Ishikawa (cell line): ENCODE data around the gene ZBTB38.

Experiments used
- TCF12 ChIP-seq: IDR thresholded peaks from 2 replicates; pipeline ENCODE4 v1.6.1; 2012; ENCODE audit warnings: low read depth
- TF ChIP-seq, protein P1 (sequence below): IDR thresholded peaks from 2 replicates; pipeline ENCODE4 v1.6.1; 2012

DNA sequence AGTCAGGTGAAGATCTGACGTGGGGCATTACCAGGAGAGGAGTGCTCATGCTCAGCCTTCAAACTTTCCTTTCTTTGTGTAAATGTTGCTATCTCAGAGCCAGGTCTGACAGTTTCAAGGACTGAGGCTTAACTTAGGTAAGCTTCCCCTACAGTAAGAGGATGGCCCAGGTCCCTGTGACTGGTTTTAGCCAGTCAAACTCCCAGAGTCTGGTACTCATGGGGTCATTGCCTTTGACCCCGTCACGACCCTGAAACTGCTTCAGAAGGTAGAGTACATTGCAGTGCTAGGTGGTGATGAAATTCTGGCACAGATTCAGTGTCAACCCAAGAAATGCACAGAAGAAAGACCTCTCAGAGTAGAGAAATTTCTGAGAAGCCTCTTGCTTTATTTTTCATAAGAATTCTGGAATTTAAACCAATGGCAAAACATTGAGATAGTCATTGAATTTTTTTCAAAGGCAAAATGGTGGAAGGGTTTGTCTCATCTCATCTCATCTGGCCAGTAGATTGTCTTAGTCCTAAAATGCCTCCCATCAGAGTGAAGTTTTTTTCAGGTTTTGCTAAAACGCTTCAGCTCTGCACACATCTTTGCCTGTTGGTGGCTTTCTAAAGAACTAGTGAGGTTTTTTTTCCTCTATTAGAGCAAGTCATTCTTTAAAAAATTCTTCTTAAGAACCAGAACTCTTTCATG, 23.1 kb downstream of the ZBTB38 start:
- TF ChIP-seq, protein P1, sequence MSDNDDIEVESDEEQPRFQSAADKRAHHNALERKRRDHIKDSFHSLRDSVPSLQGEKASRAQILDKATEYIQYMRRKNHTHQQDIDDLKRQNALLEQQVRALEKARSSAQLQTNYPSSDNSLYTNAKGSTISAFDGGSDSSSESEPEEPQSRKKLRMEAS = no peak
- TF ChIP-seq TCF12 = no peak
